ENCODE data around the gene RTN4RL1. TPM values are rescaled to one million over a fixed set of nuclear protein-coding genes. Genes with fewer than 3 reads are reported as not detected.

RTN4RL1 gene
- total RNA-seq, 1 donor from 2014 or later, result 0.77 TPM

DNA sequence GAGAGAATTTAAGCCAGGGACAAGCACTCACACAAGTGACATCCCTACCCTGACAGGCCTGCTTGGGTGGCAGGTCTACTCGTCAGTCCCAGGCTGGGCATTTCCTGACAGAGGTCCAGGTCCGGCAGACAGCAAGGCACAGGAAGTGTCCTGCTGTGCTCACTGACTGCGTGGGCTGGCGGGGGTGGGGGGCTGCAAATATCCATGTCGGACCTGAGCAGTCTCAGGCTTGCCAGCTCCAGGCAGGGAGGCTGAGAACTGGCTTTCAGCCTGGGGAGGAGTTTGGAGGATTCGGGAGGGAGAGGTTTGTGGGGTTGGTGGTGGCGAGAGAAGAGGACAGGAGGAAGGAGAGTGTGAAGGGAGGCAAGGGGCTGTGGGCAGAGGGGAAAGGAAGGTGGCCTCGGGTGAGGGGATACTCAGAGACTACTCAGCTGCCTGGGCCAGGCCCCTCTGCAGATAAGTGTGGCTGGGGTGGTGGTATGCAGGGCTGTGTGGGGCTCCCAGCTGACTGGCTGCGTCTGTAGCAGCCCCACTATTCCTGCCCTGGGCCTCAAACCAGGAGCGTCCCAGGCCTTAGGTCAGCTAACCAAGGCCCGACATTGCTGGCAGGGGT is 37.5 kb upstream of the RTN4RL1 start:
- Histone ChIP-seq H3K36me3 (ENCODE audit: insufficient read depth, low read length) (peaks cover 9% of the 10 kb centered on the region), H2AFZ (ENCODE audit: low read depth, low read length) (no peak overlapping the region), H3K4me2 (ENCODE audit: low read length) (peak overlapping the region; percentile 46), H3K4me1 (ENCODE audit: insufficient read depth, low read length) (peaks cover 90% of the 10 kb centered on the region), H3K4me3 (ENCODE audit: insufficient read depth, low read depth, low read length) (no peak overlapping the region), H3K79me2 (ENCODE audit: insufficient read depth, low read length) (peaks cover 66% of the 10 kb centered on the region), H3K9ac (ENCODE audit: low read length) (peak overlapping the region; percentile 93), H4K20me1 (ENCODE audit: insufficient read depth, low read length) (peaks cover 15% of the 10 kb centered on the region), H3K27ac (ENCODE audit: low read depth, low read length) (peak overlapping the region; percentile 99), H3K9me3 (ENCODE audit: insufficient read depth, low read depth, low read length) (no peaks in the 10 kb centered on the region), H3K27me3 (ENCODE audit: insufficient read depth, low read length) (no peaks in the 10 kb centered on the region)
- FAIRE-seq (no peak), DNase-seq (ENCODE audit: low read depth) (no peak)
- Mint-ChIP-seq H3K36me3 (ENCODE audit: low read depth, unreplicated experiment) (peaks cover 27% of the 10 kb centered on the region), H3K9me3 (ENCODE audit: unreplicated experiment) (peaks cover 2% of the 10 kb centered on the region), H3K27ac (ENCODE audit: unreplicated experiment) (peak overlapping the region; percentile 97), H3K4me3 (ENCODE audit: unreplicated experiment) (peak overlapping the region; percentile 76), H3K4me1 (ENCODE audit: low read depth, unreplicated experiment) (peaks cover 58% of the 10 kb centered on the region), H3K27me3 (ENCODE audit: low read depth, unreplicated experiment) (no peaks in the 10 kb centered on the region)
- no peak for TF ChIP-seq EZH2 (IDR thresholded peaks at IDR 0.05; ENCODE audit: insufficient read depth, low read length)
- TF ChIP-seq, protein P1, sequence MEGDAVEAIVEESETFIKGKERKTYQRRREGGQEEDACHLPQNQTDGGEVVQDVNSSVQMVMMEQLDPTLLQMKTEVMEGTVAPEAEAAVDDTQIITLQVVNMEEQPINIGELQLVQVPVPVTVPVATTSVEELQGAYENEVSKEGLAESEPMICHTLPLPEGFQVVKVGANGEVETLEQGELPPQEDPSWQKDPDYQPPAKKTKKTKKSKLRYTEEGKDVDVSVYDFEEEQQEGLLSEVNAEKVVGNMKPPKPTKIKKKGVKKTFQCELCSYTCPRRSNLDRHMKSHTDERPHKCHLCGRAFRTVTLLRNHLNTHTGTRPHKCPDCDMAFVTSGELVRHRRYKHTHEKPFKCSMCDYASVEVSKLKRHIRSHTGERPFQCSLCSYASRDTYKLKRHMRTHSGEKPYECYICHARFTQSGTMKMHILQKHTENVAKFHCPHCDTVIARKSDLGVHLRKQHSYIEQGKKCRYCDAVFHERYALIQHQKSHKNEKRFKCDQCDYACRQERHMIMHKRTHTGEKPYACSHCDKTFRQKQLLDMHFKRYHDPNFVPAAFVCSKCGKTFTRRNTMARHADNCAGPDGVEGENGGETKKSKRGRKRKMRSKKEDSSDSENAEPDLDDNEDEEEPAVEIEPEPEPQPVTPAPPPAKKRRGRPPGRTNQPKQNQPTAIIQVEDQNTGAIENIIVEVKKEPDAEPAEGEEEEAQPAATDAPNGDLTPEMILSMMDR (IDR thresholded peaks at IDR 0.05; ENCODE audit: insufficient read depth, low read depth, low read length), result no peak

DNA sequence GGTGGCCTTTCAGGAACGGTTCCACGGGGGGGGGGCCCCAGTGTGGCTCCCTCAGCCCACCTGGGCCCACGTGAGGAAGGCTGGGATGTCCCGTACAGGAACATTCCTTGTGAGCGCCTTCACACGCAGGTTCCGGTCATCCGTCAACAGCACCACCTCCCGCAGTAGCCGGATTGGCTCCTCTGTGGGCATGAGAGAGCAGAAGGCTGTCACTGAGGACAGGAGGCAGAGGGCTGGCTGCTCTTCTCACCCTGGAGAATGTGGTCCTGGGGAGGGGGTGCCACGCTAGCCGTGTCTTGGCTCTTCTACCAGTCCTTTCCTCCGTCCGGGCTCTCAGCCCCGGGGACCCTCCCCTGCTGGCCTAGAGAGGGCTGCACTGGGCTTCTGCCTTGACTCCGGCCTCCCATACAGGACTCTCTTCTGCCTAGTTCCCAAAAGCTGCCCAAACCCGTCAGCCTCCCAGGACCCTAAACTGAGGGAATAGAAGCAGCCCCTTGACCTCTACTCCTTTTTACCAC is 36.4 kb upstream of the RTN4RL1 start:
- TF ChIP-seq, protein P1 (IDR thresholded peaks at IDR 0.05; ENCODE audit: insufficient read depth, low read depth, low read length), result no peak
- no peak for TF ChIP-seq EZH2 (IDR thresholded peaks at IDR 0.05; ENCODE audit: insufficient read depth, low read length)
- DNase-seq (ENCODE audit: low read depth), result no peak
- Mint-ChIP-seq H3K27me3 (ENCODE audit: low read depth, unreplicated experiment) (no peaks in the 10 kb centered on the region), H3K27ac (ENCODE audit: unreplicated experiment) (peak overlapping the region; percentile 97), H3K4me1 (ENCODE audit: low read depth, unreplicated experiment) (peaks cover 49% of the 10 kb centered on the region), H3K36me3 (ENCODE audit: low read depth, unreplicated experiment) (peaks cover 28% of the 10 kb centered on the region), H3K4me3 (ENCODE audit: unreplicated experiment) (peak overlapping the region; percentile 76), H3K9me3 (ENCODE audit: unreplicated experiment) (peaks cover 2% of the 10 kb centered on the region)
- H3K27me3 ChIP-seq (ENCODE audit: insufficient read depth, low read length), result no peaks in the 10 kb centered on the region
- H3K9me3 ChIP-seq (ENCODE audit: insufficient read depth, low read depth, low read length), result no peaks in the 10 kb centered on the region
- H3K36me3 ChIP-seq (ENCODE audit: insufficient read depth, low read length), result peaks cover 9% of the 10 kb centered on the region
- H2AFZ ChIP-seq (ENCODE audit: low read depth, low read length), result no peak overlapping the region
- no peak for FAIRE-seq
- peak overlapping the region; percentile 99 for H3K27ac ChIP-seq (ENCODE audit: low read depth, low read length)
- peak overlapping the region; percentile 93 for H3K9ac ChIP-seq (ENCODE audit: low read length)
- H3K4me3 ChIP-seq (ENCODE audit: insufficient read depth, low read depth, low read length), result no peak overlapping the region
- H3K4me2 ChIP-seq (ENCODE audit: low read length), result peak overlapping the region; percentile 46
- peaks cover 22% of the 10 kb centered on the region for H4K20me1 ChIP-seq (ENCODE audit: insufficient read depth, low read length)
- peaks cover 78% of the 10 kb centered on the region for H3K4me1 ChIP-seq (ENCODE audit: insufficient read depth, low read length)
- peaks cover 77% of the 10 kb centered on the region for H3K79me2 ChIP-seq (ENCODE audit: insufficient read depth, low read length)

Measured in astrocyte (in vitro differentiated cells and primary cell).